ENCODE data around the gene ATP1B4. TPM values are rescaled to one million over a fixed set of nuclear protein-coding genes. Genes with fewer than 3 reads are reported as not detected.

ATP1B4 gene
- total and polyA plus RNA-seq, 10 of the 15 experiments (the other 5 are each of a cell fraction or from before 2014, with no cell fraction given), result not detected

GRCh38 chrX:120334151-120334550 lies 27.7 kb upstream of the ATP1B4 start (continued):
- no peak for TF ChIP-seq SKIL (IDR thresholded peaks at IDR 0.05; ENCODE audit: low read depth, poor library complexity, severe bottlenecking)
- TF ChIP-seq RBBP5 (conservative IDR thresholded peaks at IDR 0.05), result no peak

GRCh38 chrX:120334603-120335002 lies 27.3 kb upstream of the ATP1B4 start:
- POLR2A ChIA-PET, result no interaction called here
- no peaks in the 10 kb centered on the region; the same call in 2 of the 3 replicates for H3K9me3 ChIP-seq (replicated peaks; ENCODE audit: control insufficient read depth, insufficient read depth, low read length)
- H3K9ac ChIP-seq (ENCODE audit: control insufficient read depth, insufficient read depth, low read length), result no peak overlapping the region
- no peaks in the 10 kb centered on the region for H3K4me1 ChIP-seq (ENCODE audit: control insufficient read depth, insufficient read depth, low read length)
- H3K4me3 ChIP-seq, result no peak overlapping the region
- intact Hi-C loops (cut with micrococcal nuclease; ENCODE audit: unreplicated experiment) (no loop called here), in situ Hi-C loops (cut with MboI) (no loop called here)
- H3K27ac ChIP-seq (ENCODE audit: control insufficient read depth, insufficient read depth), result no peak overlapping the region
- ATAC-seq (no peak), DNase-seq (ENCODE audit: low read depth, low spot score) (no peak), FAIRE-seq (no peak)
- H3K4me2 ChIP-seq (ENCODE audit: control insufficient read depth, insufficient read depth), result no peak overlapping the region
- CTCF ChIA-PET, result interaction anchor here (1.2 kb wide), 1 partner anchor 117 kb away, joined by 3 read pairs; no protein-coding TSS in a partner anchor
- H3K79me2 ChIP-seq (ENCODE audit: control insufficient read depth, insufficient read depth, low read length), result no peaks in the 10 kb centered on the region
- BruUV-seq (replicated peaks), result no TSS peak
- TF ChIP-seq CBX3 (IDR thresholded peaks at IDR 0.05; ENCODE audit: borderline replicate concordance, low read depth) (no peak), BRCA1 (IDR thresholded peaks at IDR 0.05; ENCODE audit: low read depth, low read length) (no peak), FOXM1 (IDR thresholded peaks at IDR 0.05; ENCODE audit: low read depth, low read length) (no peak), ZNF207 (IDR thresholded peaks at IDR 0.05; ENCODE audit: borderline replicate concordance) (no peak), MXI1 (IDR thresholded peaks at IDR 0.05; ENCODE audit: low read depth, low read length) (no peak), TBL1XR1 (IDR thresholded peaks at IDR 0.05; ENCODE audit: low read depth, low read length) (no peak), JUNB (IDR thresholded peaks at IDR 0.05) (no peak), CHD1 (IDR thresholded peaks at IDR 0.05; ENCODE audit: low read depth, low read length) (no peak), ZNF24 (IDR thresholded peaks at IDR 0.05) (no peak), SREBF2 (IDR thresholded peaks at IDR 0.05; ENCODE audit: low read length) (no peak), ATF7 (IDR thresholded peaks at IDR 0.05; ENCODE audit: low read depth) (no peak), BCL11A (IDR thresholded peaks at IDR 0.05; ENCODE audit: low read depth, low read length) (no peak), ATF3 (IDR thresholded peaks at IDR 0.05; ENCODE audit: borderline replicate concordance, extremely low read depth, low read depth, low read length) (no peak), STAT3 (IDR thresholded peaks at IDR 0.05; ENCODE audit: low read depth, low read length) (no peak), ZNF622 (IDR thresholded peaks at IDR 0.05) (no peak), ZNF384 (IDR thresholded peaks at IDR 0.05; ENCODE audit: borderline replicate concordance, low read depth, low read length) (no peak), RELA (IDR thresholded peaks at IDR 0.05; ENCODE audit: borderline replicate concordance, partially characterized antibody) (no peak), KAT2A (conservative IDR thresholded peaks at IDR 0.05; ENCODE audit: control insufficient read depth, low read depth, low read length) (no peak), E4F1 (IDR thresholded peaks at IDR 0.05; ENCODE audit: borderline replicate concordance, partially characterized antibody) (no peak), SREBF1 (IDR thresholded peaks at IDR 0.05; ENCODE audit: low read length) (no peak)
- H2AFZ ChIP-seq (ENCODE audit: control insufficient read depth, low read depth, low read length), result no peak overlapping the region
- SMC1A ChIA-PET (ENCODE audit: uncharacterized antibody, unreplicated experiment), result no interaction called here
- WGBS (ENCODE audit: insufficient coverage, insufficient replicate concordance, low lambda C conversion rate, missing lambda C conversion rate), result 0% methylated on average over 1 of the region's 1 CpG
- H4K20me1 ChIP-seq (ENCODE audit: control insufficient read depth, insufficient read depth), result no peaks in the 10 kb centered on the region
- RAD21 ChIA-PET (ENCODE audit: unreplicated experiment), result no interaction called here
- H3K27me3 ChIP-seq (replicated peaks in 1 of 2; ENCODE audit: control insufficient read depth in 2 of 2, insufficient read depth in 2 of 2, low read length in 1 of 2), result no peaks in the 10 kb centered on the region
- no peaks in the 10 kb centered on the region for H3K36me3 ChIP-seq (ENCODE audit: control insufficient read depth in 2 of 2, insufficient read depth in 2 of 2, low read length in 1 of 2)
